ENCODE measurements around the gene HAUS3. TPM values are rescaled to one million over a fixed set of nuclear protein-coding genes. Genes with fewer than 3 reads are reported as not detected.
"Not testable (repeated sequence)": the region's sequence is repeated elsewhere in the genome, so short reads cannot be mapped to it uniquely, and the experiment has no call there.

Gene HAUS3
- total RNA-seq, 1 donor from 2014 or later = 12.7 TPM

GRCh38 chr4:2231082-2231481 lies 10.8 kb downstream of the HAUS3 start:
- no peak for DNase-seq (ENCODE audit: low spot score)

GRCh38 chr4:2226261-2226660 lies 15.7 kb downstream of the HAUS3 start:
- no peak for DNase-seq (ENCODE audit: low spot score)

- no peak for DNase-seq (ENCODE audit: low spot score)
Measured at GRCh38 chr4:2222838-2223237, 19.1 kb downstream of the HAUS3 start.

GRCh38 chr4:2221378-2221777 lies 20.5 kb downstream of the HAUS3 start:
- not testable (repeated sequence) for DNase-seq (ENCODE audit: low spot score)

- DNase-seq (ENCODE audit: low spot score) = no peak
Measured at GRCh38 chr4:2220016-2220630, 21.8 kb downstream of the HAUS3 start.

- no peak for DNase-seq (ENCODE audit: low spot score)
Measured at GRCh38 chr4:2219233-2219760, 22.6 kb downstream of the HAUS3 start.

- DNase-seq (ENCODE audit: low spot score) = no peak
Measured at GRCh38 chr4:2218436-2218835, 23.5 kb downstream of the HAUS3 start.

- DNase-seq (ENCODE audit: low spot score) = no peak
Measured at GRCh38 chr4:2217726-2218125, 24.2 kb downstream of the HAUS3 start.

- DNase-seq (ENCODE audit: low spot score) = no peak
Measured at GRCh38 chr4:2212831-2213230, 29.1 kb downstream of the HAUS3 start.

- not testable (repeated sequence) for DNase-seq (ENCODE audit: low spot score)
Measured at GRCh38 chr4:2202789-2203188, 39.1 kb downstream of the HAUS3 start.

- no peak for DNase-seq (ENCODE audit: low spot score)
Measured at GRCh38 chr4:2194496-2194895, 47.4 kb downstream of the HAUS3 start.

GRCh38 chr4:2193326-2193725 lies 48.6 kb downstream of the HAUS3 start:
- no peak for DNase-seq (ENCODE audit: low spot score)

GRCh38 chr4:2186865-2187172 lies 55.1 kb downstream of the HAUS3 start:
- no peak for DNase-seq (ENCODE audit: low spot score)

- no peak for DNase-seq (ENCODE audit: low spot score)
Measured at GRCh38 chr4:2186133-2186864, 55.6 kb downstream of the HAUS3 start.

GRCh38 chr4:2183394-2183793 lies 58.5 kb downstream of the HAUS3 start:
- DNase-seq (ENCODE audit: low spot score) = no peak

- no peak for DNase-seq (ENCODE audit: low spot score)
Measured at GRCh38 chr4:2182994-2183393, 58.9 kb downstream of the HAUS3 start.

- DNase-seq (ENCODE audit: low spot score) = no peak
Measured at GRCh38 chr4:2180410-2180809, 61.5 kb downstream of the HAUS3 start.

- DNase-seq (ENCODE audit: low spot score) = no peak
Measured at GRCh38 chr4:2179717-2180116, 62.2 kb downstream of the HAUS3 start.

- no peak for DNase-seq (ENCODE audit: low spot score)
Measured at GRCh38 chr4:2178986-2179385, 62.9 kb downstream of the HAUS3 start.

Measured in mesenteric fat pad (tissue), 1 donor.